Right lobe of liver (tissue), 4 donors: Measurements from ENCODE around the gene SLC37A1.

Experiments
- POLR2A ChIP-seq: fragments of 450-650 bp; IDR thresholded peaks from one replicate; pipeline ENCODE4 v1.6.1; 2017; ENCODE audit warnings: antibody characterized with exemption, mild to moderate bottlenecking
- TF ChIP-seq, protein P1 (sequence below), 4 donors: fragments of 200-600 bp in 3 of 4; fragments of 450-650 bp in 1 of 4; IDR thresholded peaks; one replicate each; pipeline versions ENCODE4 v1.5.1 to v1.8.0; 2016 to 2022; ENCODE audit warnings: antibody characterized with exemption in 4 of 4, mild to moderate bottlenecking in 2 of 4
- donor health status: DM: no; HTN: no; CAD: no.
- donor health status: DM: no; HTN: no; CAD: no.
- donor health status: DM: no; HTN: yes; CAD: no.

DNA sequence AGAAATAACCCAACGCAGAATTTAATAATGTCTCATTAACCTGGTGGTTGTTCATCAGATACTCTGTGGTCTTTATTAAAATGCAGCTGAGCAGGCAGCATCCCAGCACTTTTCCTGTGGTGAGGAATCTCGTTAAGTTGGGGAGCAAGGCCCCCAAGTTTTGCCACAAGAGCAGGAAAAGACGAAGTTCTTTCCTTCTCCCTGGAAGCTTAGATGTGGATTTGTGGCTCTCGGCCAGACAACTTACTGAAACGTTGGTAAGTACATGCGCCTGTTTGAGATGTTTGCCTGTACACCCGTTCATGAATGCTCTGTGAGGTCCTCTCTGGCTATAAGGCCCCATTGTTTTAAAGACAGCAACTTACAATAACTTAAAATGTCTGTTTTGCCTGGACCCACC is 105.5 kb downstream of the SLC37A1 start:
- TF ChIP-seq, protein P1, sequence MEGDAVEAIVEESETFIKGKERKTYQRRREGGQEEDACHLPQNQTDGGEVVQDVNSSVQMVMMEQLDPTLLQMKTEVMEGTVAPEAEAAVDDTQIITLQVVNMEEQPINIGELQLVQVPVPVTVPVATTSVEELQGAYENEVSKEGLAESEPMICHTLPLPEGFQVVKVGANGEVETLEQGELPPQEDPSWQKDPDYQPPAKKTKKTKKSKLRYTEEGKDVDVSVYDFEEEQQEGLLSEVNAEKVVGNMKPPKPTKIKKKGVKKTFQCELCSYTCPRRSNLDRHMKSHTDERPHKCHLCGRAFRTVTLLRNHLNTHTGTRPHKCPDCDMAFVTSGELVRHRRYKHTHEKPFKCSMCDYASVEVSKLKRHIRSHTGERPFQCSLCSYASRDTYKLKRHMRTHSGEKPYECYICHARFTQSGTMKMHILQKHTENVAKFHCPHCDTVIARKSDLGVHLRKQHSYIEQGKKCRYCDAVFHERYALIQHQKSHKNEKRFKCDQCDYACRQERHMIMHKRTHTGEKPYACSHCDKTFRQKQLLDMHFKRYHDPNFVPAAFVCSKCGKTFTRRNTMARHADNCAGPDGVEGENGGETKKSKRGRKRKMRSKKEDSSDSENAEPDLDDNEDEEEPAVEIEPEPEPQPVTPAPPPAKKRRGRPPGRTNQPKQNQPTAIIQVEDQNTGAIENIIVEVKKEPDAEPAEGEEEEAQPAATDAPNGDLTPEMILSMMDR (IDR thresholded peaks at IDR 0.05), result no peak
- TF ChIP-seq POLR2A, result no peak
